GM19023 (cell line): ENCODE data around the gene SMG6.

Experiments used
- ATAC-seq: cut with Tn5 transposase; IDR thresholded peaks from one replicate; pipeline ENCODE4 v1.9.1; 2021; ENCODE audit warnings: mild to moderate bottlenecking, moderate library complexity; ENCODE audit not compliant: unreplicated experiment

Gene SMG6

DNA sequence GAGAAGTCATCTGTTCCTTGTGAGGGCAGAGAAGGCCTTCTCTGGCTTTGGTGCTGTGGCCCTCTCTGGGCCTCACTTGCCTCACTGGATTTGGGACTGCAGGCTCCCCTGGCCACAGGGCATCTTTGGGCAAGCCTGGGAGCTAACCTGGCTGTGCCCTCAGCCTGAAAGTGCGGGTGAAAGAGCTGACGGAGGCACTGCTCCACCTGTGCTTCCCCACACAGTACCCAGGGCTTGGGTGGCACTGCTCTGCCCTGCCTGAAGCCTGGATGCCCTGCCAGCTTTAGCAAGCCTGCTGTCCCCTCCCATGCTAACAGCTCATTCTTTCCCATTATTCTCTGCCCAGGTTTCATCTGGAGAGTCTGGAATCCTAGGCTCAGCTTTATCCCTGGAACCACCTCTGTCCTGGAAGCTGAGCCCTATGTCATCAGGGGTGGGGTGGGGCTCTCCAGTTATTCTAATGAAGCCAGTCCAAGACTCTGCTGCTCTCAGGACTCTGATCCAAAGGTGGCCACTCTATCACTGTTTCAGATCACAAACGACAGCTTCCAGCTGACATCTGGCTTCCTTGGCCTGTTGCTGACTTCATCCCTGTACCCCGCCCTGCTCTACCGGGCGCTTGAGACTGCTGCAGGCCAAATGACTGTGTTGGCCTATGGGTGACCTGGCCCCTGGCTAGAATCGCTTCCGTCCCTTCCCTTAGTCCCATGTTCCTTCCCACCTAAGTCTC is 219.4 kb downstream of the SMG6 start:
- ATAC-seq, result no peak

DNA sequence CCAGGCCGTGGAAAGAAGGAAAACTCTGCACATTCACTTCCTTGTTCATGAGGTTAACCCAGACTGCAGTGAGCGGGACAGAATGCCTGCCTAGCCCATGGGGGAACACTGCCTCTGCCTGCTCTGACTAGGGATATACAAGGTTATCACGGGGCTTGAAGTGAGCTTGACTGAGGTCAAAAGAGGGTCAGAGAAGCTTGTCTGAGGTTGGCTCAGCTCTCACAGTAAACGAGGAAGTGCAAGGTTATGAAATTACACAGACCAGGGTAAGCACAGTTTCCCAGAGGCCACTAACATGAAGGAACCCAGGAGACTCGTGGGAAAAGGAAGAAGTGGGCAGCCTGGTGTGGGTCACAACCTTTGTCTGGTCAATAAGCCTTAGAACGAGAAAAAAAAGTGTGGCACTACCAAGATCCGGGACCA is 220.0 kb downstream of the SMG6 start:
- no peak for ATAC-seq

DNA sequence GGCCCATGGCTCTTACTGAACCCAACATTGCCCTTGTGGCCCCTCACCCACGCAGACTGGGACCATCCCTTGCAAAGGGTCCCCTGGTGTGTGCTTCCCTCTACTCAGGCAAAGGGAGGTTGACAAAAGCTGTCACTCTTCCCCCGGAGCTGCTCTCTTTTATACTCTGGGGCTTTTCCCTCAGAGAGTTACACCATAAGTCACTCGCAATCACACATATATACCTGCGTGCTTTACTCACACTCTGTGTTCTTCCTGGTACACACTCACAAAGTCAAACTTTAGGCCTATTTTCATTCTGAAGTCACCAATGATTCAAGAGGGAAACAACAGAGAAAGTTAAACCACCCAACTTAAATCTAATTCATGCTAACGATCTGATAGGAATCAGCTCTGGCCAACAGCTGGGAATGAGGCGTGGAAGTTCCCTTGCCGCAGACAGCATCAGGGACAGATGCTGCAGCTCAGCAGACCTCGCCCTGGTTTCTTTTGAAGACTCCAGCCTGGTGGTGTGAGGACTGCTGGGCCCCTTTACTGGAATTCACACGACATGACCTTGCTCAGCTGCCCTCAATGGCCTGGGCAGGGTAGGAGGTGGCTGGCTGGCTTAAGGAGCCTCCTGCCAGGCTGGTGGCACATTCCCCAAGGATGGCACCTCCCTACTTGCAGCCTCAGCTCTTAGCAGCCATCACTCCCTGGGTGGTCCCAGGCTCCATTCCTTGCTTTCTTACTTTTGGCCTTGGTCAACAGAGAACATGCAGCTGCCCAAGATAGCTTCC is 221.4 kb downstream of the SMG6 start:
- ATAC-seq, result no peak

DNA sequence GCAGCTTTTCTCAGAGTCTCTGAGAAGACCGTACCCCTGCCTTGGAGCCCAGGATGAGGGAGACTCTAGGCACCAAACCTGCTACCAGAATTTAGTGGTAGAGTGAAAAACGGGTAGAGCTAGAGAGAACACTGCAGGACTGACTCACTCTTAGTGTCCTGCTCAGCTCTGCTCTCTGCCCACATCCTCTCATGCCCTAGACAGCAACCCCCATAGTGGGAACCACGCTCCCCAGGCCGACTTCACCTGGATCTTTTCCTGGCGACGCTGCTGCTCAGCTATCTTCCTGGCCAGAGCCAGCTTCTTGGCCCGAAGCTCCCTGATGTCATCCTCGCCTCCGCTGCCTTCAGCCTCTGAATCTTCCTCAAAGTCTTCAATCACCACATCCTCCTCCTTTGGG is 222.0 kb downstream of the SMG6 start:
- no peak for ATAC-seq

DNA sequence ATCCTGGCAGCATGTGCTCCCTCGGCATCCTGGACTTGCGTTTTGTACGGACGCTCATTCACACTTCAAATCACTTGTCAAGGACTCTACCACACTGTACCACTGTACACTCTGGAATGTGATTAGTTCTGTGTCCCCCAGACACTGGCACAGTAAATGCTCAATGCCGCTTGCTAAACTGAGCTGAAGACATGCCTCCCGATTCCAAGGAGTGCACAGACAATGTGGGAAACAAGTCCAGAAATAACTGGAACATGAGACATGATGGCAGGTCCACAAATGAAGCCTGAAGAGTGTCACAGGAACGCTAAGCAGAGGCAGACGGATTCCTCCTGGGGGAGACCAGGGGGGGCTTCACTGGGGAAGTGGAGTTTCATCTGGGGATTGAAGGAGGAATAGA is 226.5 kb downstream of the SMG6 start:
- ATAC-seq, result no peak

DNA sequence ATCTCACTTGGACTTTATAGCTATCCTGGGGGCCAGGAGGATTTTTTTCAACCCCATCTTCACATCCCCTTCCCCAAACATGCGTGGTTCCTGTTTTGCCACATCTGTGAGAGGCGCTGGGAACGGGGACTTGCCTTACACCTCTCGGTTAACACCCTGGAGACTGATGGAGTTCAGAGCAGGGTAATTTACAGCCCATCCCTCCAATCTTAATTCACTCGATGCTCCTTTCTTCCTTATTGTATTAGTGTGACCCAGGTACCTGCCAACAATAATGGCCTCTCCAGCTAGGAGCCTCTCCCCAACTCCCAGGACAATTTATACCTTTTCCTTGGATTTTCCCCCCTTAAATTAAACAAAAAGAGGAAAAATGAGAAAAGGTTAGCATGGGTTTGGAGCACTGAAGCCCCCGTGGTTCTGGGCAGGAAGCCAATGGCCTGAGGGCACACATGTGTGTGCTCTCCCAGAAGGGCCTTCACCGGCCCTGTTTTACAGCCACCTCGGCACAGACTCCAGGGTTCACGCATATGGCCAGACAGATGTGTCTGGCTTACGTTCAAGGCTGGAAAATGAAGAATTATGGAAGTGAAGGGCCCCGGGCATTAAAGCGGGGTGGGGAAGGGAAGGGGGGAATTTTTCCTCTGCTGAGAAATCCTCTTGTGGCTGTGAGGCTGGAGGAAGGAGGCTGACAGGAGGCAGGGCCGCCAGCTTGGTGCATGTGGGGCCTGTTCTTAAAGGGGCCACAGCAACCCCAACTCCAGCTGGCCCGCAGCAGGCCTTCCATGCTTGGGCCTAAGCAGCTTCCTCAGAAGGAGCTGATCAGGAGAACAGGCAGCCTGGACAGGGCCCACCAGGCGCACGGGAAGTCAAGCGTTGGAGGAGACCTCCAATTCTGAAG is 227.2 kb downstream of the SMG6 start:
- ATAC-seq, result no peak

DNA sequence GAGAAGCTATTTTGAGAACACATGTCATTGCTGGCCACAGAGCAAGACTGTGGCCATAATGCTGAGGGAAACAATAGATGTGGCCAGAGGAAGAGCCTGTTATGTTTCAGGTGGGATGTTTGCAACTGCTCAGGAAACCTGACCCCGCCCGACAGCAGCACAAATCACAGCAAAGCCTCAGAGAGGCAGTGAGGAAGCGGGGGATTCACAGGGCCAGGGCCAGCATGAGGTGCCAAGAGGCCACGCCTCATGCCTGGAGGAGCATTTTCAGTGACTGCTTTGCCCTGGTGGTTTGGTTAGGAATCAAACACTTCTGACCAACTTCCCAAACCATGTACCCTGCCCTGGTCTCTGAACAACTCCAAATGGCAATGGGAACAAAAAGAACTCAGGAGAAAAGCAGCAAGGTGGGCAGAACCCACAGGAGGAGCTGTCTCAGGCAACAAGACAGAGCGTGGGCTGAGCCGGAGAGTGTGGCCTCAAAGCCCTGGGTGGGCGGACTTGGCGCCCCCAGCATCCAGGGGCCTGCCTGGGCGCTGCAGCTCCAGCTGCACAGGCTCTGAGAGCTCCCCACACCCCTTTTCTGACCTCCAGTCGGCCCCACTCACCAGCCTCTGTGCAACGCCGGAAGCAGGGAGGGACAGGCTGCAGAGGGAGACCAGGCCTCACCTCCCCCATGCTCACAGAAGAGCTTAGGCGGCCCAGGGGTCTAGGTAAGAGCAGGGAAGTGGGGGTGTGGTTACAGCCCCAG is 228.1 kb downstream of the SMG6 start:
- no peak for ATAC-seq

DNA sequence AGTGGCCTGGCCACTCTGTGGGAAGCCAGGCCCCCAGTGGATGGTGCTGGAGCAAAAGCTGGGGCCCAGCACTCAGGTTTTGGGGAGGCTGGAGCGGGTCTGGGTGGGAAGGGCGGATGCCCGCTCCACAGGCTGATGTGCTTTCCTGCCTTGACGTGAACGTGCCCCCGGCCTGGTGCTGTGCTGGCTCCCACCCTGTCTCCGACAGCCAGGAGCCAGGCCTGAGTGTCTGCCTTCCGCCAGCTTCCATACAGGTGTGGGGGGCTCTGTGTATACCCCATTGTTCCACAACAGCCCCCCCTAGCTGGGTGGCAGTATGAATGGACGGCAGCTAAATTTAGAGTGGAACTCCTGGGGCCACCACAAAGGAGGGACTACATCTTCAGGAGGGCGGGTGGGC is 228.7 kb downstream of the SMG6 start:
- ATAC-seq, result no peak

DNA sequence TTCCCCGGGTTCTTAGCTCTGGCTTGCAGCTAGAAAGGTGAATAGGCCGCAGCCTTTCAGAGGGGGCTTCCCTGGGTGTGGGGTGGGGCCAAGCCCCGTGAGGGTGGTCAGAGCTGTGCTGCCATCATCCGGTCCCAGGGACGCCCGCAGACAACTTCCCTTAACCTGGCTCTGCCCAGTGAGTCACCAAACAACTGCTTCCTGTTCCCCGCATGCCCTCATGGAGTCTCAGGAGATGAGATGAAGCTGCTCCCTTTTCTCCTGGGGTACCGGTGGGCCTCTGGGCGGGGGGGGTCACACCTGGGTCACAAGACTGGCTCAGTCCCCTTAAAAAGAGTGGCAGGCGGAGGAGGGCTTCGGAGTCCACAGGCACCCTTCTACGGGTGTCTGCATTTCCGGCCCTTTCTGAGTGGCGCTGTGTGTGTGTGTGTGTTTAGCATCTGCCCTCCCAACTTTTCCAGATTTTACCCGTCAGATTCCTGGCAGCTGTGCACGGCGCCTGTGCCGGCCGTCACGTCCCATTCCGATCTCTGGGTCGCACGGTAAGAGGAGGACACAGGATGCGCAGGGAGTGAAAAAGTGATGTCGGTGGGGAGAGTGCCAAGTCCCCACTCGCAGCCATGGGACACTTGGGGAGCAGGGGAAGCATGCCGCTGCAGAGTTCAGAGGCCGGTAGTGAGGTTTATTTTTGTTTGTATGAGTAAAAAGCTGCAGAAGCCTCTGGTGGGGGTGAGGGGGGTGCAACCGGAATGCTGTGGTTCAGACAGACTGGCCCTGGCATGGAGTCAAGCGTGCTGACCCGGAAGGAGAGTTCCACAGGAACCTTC is 231.9 kb downstream of the SMG6 start:
- no peak for ATAC-seq

DNA sequence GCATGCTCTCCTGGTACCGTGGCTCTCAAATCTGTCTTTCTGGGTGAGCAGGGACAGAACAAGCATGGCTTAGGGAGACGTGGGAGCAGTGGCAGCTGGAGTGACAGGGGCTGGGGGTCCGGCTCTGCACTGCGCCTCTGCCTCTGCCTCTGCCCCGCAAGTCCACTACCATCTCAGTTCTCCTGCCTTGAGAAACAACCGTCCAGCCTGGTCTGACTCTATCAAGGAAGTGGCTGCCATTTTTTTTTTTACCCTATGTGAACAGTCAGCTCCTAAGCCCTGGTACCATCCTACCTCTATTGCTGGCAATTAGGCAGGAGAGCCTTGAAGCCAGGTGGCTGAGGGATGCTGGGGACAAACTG is 232.6 kb downstream of the SMG6 start:
- ATAC-seq, result no peak

DNA sequence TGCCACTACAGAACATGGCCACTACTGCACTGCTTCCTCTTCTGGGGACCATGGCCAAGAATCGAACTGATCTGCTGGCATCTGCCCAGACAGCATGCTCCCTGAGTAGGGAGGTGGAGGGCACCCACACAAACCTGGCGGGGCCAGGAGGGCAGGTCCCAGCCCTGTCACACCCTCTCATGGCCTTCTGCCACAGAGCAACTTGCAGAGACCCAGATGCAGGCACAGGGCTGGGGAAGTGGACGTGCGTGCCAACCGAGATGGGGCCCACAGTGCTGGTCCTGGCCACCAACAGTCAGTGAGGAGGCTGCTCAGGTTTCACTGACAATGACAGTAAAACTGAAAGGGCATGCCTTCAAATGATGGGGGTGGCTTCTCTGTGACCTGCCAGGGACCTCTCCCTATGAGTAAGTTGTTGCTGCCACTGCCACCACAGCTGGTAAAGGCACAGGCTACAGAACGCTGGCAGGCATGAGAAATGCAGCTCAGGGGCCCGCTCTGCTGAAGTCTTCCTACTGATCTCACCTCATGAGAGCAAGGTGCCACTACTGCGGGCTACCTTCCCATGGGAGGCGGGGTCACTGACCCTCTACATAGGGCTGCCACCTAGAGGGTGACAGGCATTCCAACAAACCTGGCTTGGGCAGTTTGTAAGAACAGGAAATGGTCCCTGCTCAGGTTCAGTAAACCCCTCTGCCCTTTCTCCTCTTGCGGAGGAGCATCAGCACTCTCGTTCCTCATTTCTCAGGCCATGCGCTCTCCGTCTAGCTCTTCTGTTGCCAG is 233.2 kb downstream of the SMG6 start:
- peak; percentile 80 for ATAC-seq

DNA sequence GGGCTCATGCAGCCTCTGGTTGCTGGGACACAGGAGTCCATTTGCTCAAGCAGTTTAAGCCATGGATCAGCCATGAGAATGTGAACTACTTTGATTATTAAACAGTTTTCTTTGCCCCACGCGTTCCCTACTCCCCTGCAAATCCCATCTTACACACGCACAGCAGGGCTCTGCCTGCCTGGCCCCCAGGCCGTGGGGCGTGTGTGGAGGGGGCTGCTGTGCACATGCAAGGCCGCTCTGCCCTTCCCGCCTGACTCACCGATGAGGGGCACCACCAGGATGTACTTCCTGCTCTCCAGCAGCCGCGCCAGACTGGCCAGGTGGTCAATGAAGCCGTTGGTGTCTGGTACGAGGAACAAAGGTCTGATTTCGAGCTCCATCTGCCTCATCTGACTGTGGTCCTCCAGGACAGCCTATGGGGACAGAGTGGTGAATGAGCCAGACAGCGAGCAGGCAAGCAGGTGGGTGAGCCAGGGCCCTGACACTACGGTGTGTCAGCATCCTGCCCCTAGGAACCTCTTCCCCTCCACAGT is 235.0 kb downstream of the SMG6 start:
- no peak for ATAC-seq

DNA sequence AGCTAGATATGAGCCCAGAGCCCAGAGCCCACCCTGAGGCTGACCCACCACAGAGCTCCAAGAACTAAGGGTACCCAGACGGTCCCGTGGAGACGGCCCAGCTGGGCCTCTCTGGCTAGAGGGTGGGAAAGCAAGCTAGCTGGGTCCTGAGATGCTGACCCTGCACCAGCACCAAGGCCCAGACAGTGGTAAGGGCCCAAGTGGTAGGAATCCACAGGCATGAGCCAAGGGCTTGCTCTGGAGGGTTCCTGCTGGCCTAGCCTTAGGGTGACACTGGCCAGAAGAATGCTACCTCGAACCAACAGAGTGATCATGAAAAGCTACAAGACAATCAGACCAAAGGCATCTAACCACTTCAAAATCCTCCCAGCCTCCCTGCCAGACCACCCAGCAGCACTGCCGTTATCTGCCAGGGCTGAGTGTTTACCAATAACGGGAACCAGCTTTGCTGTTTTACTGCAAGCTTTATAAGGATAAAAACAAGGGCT is 235.5 kb downstream of the SMG6 start:
- no peak for ATAC-seq

DNA sequence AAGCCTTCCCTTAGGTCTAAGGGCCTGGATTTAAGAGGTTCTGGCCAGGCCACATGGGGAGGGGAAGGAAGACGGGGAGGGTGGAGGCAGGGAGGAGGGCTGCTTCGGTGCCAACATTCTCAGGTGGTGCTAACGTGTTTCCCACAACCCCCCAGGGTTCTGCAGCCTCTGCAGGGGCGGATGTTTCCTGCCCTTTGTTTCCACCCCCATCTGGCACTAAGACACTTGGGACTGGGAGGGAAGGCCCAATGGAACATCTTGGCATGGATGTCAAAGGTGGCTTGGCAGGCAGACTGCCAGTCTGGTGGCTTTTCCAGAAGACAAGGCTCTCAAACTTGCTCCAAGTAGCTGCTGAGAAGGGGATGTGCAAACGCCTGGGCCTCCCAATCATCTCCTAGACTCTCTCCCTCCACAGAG is 236.0 kb downstream of the SMG6 start:
- no peak for ATAC-seq

DNA sequence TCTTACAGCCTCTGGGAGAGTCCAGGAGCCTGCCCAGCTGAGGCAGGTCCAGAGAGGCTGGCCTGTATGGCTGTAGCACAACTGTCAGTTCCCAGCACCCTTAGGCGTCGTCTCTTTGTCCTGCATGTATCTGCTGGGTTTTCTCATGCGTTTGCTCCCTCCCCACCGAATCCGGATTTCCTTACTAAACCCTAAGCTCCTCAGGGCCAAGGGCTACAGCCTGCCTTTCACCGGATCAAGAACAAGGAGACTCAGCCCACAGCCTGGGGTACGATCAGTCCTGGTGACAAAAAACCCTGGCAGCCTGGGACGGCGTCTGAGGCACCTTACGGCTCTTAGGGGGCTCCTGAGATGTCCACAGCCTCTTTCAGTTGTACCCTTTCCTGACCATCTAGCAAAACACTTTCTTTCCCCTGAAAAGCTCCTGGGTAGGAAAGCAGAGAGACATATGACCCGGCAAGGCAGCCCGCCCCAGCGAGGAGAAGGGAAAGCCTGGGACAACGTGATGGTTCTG is 236.5 kb downstream of the SMG6 start:
- no peak for ATAC-seq

DNA sequence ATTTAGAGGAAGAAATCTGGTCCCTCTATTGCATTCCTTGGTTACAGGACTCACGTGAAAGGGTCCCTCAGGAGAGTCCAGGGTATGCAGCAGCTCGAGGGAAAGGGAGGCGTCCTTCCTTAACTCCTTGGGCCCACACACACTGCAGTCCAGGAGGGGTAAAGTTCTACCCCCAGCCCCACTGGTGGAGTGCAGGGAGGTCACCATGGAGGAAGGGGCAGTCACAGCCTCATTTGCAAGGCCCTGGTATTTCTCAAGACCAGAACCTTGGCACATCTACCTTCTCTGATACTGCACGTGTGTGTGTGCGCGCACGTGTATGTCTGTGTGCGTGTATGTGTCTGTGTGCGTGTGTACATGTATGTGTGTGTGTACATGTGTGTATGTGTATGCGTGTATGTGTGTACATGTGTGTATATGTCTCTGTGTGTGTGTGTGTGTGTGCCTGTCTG is 237.6 kb downstream of the SMG6 start:
- no peak for ATAC-seq

DNA sequence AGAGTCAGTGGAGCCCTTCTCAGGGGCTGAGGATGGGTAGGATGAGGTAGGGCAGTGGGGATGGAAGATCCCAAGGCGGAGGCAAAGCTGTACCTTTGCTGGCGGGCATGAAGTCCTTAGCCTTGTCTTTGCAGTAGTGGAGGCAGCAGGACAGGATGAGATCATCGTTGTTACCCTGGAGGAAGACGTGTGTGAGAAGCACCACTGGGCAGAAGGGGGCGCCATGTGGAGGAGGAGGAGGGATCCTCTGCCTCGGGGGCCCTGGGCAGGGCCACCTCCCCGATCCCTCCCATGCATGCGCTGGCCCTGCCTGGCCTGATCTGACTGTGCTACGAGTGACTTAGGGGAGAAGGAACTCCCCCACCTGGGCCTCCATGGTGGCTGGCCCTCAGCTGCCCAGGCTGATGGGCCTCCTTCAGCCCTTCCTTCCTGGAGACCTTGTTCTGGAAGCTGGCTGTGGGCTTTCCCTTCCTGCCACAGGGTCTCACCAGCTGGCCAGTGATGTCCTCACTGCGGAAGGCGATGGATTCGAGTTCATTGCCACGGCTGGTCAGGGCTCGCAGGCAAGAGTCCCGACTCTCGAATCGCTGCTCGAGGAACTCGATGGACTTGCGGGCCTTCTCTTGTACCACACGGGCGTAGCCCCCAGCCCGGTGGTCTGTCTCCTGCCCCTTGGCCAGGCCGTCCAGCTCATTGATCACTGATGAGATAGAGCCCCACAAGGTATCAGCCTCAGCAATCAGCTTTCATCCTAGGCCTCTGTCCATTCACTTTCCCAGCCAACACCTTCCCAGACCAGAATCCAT is 238.4 kb downstream of the SMG6 start:
- no peak for ATAC-seq

DNA sequence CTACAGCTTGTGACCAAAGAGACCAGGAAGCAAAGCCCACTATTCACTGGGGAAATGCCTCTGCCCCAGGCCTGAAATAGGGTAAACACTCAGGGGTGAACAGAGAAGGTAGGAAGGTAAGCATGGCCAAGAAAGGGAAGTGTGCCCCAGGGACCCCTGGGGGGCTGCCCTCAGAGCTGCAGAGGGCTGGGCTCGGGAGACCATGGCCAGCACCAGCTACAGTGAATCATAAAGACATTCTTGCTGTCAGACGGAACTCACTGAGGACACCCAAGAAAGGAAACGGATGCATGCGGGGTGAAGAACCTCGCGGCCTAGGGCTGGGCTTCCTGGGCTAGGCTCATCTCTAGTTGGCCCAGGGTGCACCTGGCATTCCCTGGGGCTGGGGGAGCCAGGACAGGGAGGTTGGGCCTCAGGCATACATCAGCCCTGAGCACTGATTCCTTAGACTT is 239.0 kb downstream of the SMG6 start:
- ATAC-seq, result no peak
